ENCODE data around the gene FAM131A. TPM values are rescaled to one million over a fixed set of nuclear protein-coding genes. Genes with fewer than 3 reads are reported as not detected.

Gene FAM131A
- total and polyA plus RNA-seq, 4 donors = 0.81 to 5.7 (median 2.7) TPM

GRCh38 chr3:184289426-184289938 lies 47.9 kb upstream of the FAM131A start (continued):
- TF ChIP-seq GABPA (IDR thresholded peaks at IDR 0.05 in 1 of 2, conservative IDR thresholded peaks at IDR 0.05 in 1 of 2) (no peak), ZBTB33 (IDR thresholded peaks at IDR 0.05) (no peak)

GRCh38 chr3:184290331-184290730 lies 47.1 kb upstream of the FAM131A start:
- Histone ChIP-seq H3K4me3 (ENCODE audit: low read depth in 1 of 3, low read length in 3 of 3) (no peak overlapping the region), H3K27ac (ENCODE audit: low read depth in 1 of 2, low read length in 2 of 2) (no peak overlapping the region), H3K27me3 (ENCODE audit: control insufficient read depth in 4 of 4, insufficient read depth in 4 of 4, low read length in 3 of 4) (no peaks in the 10 kb centered on the region), H3K4me1 (ENCODE audit: control insufficient read depth in 4 of 4, insufficient read depth in 4 of 4, low read length in 3 of 4) (no peaks in the 10 kb centered on the region), H3K36me3 (ENCODE audit: control insufficient read depth in 4 of 4, insufficient read depth in 3 of 4, low read depth in 1 of 4, low read length in 3 of 4) (no peaks in the 10 kb centered on the region), H3K9me3 (ENCODE audit: control insufficient read depth in 4 of 4, low read length in 3 of 4) (no peaks in the 10 kb centered on the region), H3K9ac (ENCODE audit: low read depth in 1 of 2, low read length in 2 of 2) (no peak overlapping the region)
- 89% methylated on average over 10 of the region's 10 CpGs for WGBS
- no peak for DNase-seq (ENCODE audit: low spot score)
- no peak for TF ChIP-seq YY1 (IDR thresholded peaks at IDR 0.05)
- no peak for TF ChIP-seq ZBTB33 (IDR thresholded peaks at IDR 0.05)
- TF ChIP-seq NR2F2 (IDR thresholded peaks at IDR 0.05) = no peak
- TF ChIP-seq RXRA (IDR thresholded peaks at IDR 0.05) = no peak
- TF ChIP-seq HNF4A (conservative IDR thresholded peaks at IDR 0.05) = no peak
- TF ChIP-seq, protein P1, sequence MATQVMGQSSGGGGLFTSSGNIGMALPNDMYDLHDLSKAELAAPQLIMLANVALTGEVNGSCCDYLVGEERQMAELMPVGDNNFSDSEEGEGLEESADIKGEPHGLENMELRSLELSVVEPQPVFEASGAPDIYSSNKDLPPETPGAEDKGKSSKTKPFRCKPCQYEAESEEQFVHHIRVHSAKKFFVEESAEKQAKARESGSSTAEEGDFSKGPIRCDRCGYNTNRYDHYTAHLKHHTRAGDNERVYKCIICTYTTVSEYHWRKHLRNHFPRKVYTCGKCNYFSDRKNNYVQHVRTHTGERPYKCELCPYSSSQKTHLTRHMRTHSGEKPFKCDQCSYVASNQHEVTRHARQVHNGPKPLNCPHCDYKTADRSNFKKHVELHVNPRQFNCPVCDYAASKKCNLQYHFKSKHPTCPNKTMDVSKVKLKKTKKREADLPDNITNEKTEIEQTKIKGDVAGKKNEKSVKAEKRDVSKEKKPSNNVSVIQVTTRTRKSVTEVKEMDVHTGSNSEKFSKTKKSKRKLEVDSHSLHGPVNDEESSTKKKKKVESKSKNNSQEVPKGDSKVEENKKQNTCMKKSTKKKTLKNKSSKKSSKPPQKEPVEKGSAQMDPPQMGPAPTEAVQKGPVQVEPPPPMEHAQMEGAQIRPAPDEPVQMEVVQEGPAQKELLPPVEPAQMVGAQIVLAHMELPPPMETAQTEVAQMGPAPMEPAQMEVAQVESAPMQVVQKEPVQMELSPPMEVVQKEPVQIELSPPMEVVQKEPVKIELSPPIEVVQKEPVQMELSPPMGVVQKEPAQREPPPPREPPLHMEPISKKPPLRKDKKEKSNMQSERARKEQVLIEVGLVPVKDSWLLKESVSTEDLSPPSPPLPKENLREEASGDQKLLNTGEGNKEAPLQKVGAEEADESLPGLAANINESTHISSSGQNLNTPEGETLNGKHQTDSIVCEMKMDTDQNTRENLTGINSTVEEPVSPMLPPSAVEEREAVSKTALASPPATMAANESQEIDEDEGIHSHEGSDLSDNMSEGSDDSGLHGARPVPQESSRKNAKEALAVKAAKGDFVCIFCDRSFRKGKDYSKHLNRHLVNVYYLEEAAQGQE (IDR thresholded peaks at IDR 0.05) = no peak
- no peak for TF ChIP-seq FOXA1 (IDR thresholded peaks at IDR 0.05)
- no peak for TF ChIP-seq JUND (IDR thresholded peaks at IDR 0.05)
- no peak for TF ChIP-seq TAF1 (conservative IDR thresholded peaks at IDR 0.05)

GRCh38 chr3:184291044-184291737 lies 46.2 kb upstream of the FAM131A start:
- no peak for DNase-seq (ENCODE audit: low spot score)
- H3K27me3 ChIP-seq (ENCODE audit: control insufficient read depth in 4 of 4, insufficient read depth in 4 of 4, low read length in 3 of 4) = no peaks in the 10 kb centered on the region
- no peak overlapping the region for H3K27ac ChIP-seq (ENCODE audit: low read depth in 1 of 2, low read length in 2 of 2)
- 83% methylated on average over 22 of the region's 22 CpGs for WGBS
- H3K9me3 ChIP-seq (ENCODE audit: control insufficient read depth in 4 of 4, low read length in 3 of 4) = no peaks in the 10 kb centered on the region
- no peak for TF ChIP-seq TAF1 (conservative IDR thresholded peaks at IDR 0.05)
- TF ChIP-seq HNF4G (IDR thresholded peaks at IDR 0.05) = no peak
- no peak for TF ChIP-seq YY1 (IDR thresholded peaks at IDR 0.05)
- TF ChIP-seq, protein P1 (IDR thresholded peaks at IDR 0.05) = no peak
- no peak for TF ChIP-seq RXRA (IDR thresholded peaks at IDR 0.05)
- TF ChIP-seq FOXA1 (IDR thresholded peaks at IDR 0.05) = no peak
- no peak for TF ChIP-seq ATF3 (IDR thresholded peaks at IDR 0.05)
- no peak overlapping the region for H3K4me3 ChIP-seq (ENCODE audit: low read depth in 1 of 3, low read length in 3 of 3)
- no peaks in the 10 kb centered on the region for H3K36me3 ChIP-seq (ENCODE audit: control insufficient read depth in 4 of 4, insufficient read depth in 3 of 4, low read depth in 1 of 4, low read length in 3 of 4)
- H3K9ac ChIP-seq (ENCODE audit: low read depth in 1 of 2, low read length in 2 of 2) = no peak overlapping the region
- H3K4me1 ChIP-seq (ENCODE audit: control insufficient read depth in 4 of 4, insufficient read depth in 4 of 4, low read length in 3 of 4) = no peaks in the 10 kb centered on the region
